Fibroblast of pulmonary artery (primary cell): Measurements from ENCODE around the gene POLR2F.

ENCODE experiments used
- DNase-seq: peaks from one replicate; pipeline ENCODE4 v3.0.0-alpha.2; 2010; ENCODE audit warnings: low read depth
- H3K4me3 ChIP-seq: replicated peaks from 2 replicates; pipeline ENCODE4 v1.5.1; 2011; ENCODE audit warnings: low read depth, mild to moderate bottlenecking, control low read depth, low read length, moderate library complexity
- CTCF ChIP-seq: IDR thresholded peaks from 2 replicates; pipeline ENCODE4 v1.5.1; 2011; ENCODE audit warnings: mild to moderate bottlenecking, control low read depth, low read length, inconsistent platforms; ENCODE audit errors: missing control alignments

Gene POLR2F

GRCh38 chr22:37917874-37918548, 35.5 kb upstream of the POLR2F start:
- no peak overlapping the region for H3K4me3 ChIP-seq
- no peak for TF ChIP-seq CTCF
- no peak for DNase-seq

GRCh38 chr22:37918580-37919270, 34.8 kb upstream of the POLR2F start:
- no peak for DNase-seq
- no peak overlapping the region for H3K4me3 ChIP-seq
- TF ChIP-seq CTCF = no peak

- no peak for DNase-seq
- TF ChIP-seq CTCF = no peak
- H3K4me3 ChIP-seq = no peak overlapping the region
These were observed 33.4 kb upstream of the POLR2F start for GRCh38 chr22:37920126-37920525.

- no peak for TF ChIP-seq CTCF
- no peak for DNase-seq
- H3K4me3 ChIP-seq = no peak overlapping the region
These were observed 31.3 kb upstream of the POLR2F start for GRCh38 chr22:37922191-37922590.

GRCh38 chr22:37923927-37924326, 29.6 kb upstream of the POLR2F start:
- DNase-seq = no peak
- H3K4me3 ChIP-seq = no peak overlapping the region
- no peak for TF ChIP-seq CTCF

- DNase-seq = no peak
- no peak overlapping the region for H3K4me3 ChIP-seq
- no peak for TF ChIP-seq CTCF
These were observed 29.0 kb upstream of the POLR2F start for GRCh38 chr22:37924386-37925065.
